Measurements from ENCODE around the gene TSC22D2. TPM values are rescaled to one million over a fixed set of nuclear protein-coding genes. Genes with fewer than 3 reads are reported as not detected.

Gene TSC22D2
- total RNA-seq, 1 donor: 13.4 TPM

DNA sequence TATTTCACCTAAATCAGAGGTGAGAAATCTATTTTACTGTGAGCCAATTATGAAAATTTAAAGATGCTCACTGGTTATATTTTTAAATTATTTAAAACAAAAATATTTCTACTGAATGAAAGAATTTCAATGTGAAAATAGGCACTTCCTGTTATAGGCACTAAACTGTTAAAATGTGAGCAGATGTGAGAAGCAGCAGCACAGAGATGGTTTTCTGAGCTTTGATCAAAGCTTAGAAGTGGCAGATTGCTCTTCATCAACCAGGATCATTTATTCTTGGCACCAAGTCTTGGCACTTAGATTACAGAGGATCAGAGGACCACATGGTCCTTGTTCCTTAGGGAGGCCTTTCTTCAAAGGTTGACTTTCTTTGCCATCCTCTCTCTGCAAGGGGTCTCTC, 18.0 kb upstream of the TSC22D2 start:
- peaks cover 16% of the 10 kb centered on the region for H3K4me1 ChIP-seq (ENCODE audit: insufficient read depth, low read length)
- no peak for DNase-seq (ENCODE audit: insufficient read length, low spot score, missing footprints)
- H3K4me2 ChIP-seq (ENCODE audit: insufficient read depth, low read length): no peak overlapping the region
- H3K4me3 ChIP-seq (ENCODE audit: insufficient read depth, low read length): no peak overlapping the region
- no peaks in the 10 kb centered on the region for H3K9me3 ChIP-seq (ENCODE audit: low read depth, low read length)
- H3K36me3 ChIP-seq (ENCODE audit: insufficient read depth, low read length): no peaks in the 10 kb centered on the region
- H3K27ac ChIP-seq (ENCODE audit: low read depth, low read length): no peak overlapping the region
- H3K27me3 ChIP-seq (ENCODE audit: insufficient read depth, low read length): no peaks in the 10 kb centered on the region
- no peaks in the 10 kb centered on the region for H3K79me2 ChIP-seq (ENCODE audit: insufficient read depth, low read length)
- H4K20me1 ChIP-seq (ENCODE audit: insufficient read depth, low read length): no peaks in the 10 kb centered on the region
- no peak overlapping the region for H2AFZ ChIP-seq (ENCODE audit: low read length)
- TF ChIP-seq, protein P1, sequence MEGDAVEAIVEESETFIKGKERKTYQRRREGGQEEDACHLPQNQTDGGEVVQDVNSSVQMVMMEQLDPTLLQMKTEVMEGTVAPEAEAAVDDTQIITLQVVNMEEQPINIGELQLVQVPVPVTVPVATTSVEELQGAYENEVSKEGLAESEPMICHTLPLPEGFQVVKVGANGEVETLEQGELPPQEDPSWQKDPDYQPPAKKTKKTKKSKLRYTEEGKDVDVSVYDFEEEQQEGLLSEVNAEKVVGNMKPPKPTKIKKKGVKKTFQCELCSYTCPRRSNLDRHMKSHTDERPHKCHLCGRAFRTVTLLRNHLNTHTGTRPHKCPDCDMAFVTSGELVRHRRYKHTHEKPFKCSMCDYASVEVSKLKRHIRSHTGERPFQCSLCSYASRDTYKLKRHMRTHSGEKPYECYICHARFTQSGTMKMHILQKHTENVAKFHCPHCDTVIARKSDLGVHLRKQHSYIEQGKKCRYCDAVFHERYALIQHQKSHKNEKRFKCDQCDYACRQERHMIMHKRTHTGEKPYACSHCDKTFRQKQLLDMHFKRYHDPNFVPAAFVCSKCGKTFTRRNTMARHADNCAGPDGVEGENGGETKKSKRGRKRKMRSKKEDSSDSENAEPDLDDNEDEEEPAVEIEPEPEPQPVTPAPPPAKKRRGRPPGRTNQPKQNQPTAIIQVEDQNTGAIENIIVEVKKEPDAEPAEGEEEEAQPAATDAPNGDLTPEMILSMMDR (IDR thresholded peaks at IDR 0.05; ENCODE audit: extremely low read depth, low read depth, low read length): no peak

DNA sequence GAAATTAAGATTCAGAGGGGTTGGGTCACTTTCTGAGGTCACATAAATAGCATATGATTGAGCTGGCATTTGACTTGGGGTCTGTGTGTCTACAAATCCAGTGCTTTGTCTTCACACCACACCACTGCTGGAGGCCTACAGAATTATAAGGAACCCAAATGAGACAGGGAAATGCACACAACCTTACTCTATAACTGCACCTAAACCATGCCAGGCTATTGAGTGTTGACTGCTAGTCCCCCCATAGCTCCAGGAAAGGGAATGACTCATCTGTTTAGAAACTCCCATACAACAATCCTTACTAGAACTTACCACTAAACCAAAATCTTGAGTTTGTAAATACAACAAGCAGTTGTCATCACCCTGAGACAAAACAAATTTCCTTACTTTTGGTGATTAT, 16.9 kb upstream of the TSC22D2 start:
- Histone ChIP-seq H3K36me3 (ENCODE audit: insufficient read depth, low read length) (no peaks in the 10 kb centered on the region), H3K4me2 (ENCODE audit: insufficient read depth, low read length) (no peak overlapping the region), H3K27me3 (ENCODE audit: insufficient read depth, low read length) (no peaks in the 10 kb centered on the region), H2AFZ (ENCODE audit: low read length) (no peak overlapping the region), H3K4me1 (ENCODE audit: insufficient read depth, low read length) (peaks cover 16% of the 10 kb centered on the region), H3K27ac (ENCODE audit: low read depth, low read length) (no peak overlapping the region), H3K9me3 (ENCODE audit: low read depth, low read length) (no peaks in the 10 kb centered on the region), H3K4me3 (ENCODE audit: insufficient read depth, low read length) (no peak overlapping the region), H4K20me1 (ENCODE audit: insufficient read depth, low read length) (no peaks in the 10 kb centered on the region), H3K79me2 (ENCODE audit: insufficient read depth, low read length) (no peaks in the 10 kb centered on the region)
- TF ChIP-seq, protein P1 (IDR thresholded peaks at IDR 0.05; ENCODE audit: extremely low read depth, low read depth, low read length): no peak
- DNase-seq (ENCODE audit: insufficient read length, low spot score, missing footprints): no peak

DNA sequence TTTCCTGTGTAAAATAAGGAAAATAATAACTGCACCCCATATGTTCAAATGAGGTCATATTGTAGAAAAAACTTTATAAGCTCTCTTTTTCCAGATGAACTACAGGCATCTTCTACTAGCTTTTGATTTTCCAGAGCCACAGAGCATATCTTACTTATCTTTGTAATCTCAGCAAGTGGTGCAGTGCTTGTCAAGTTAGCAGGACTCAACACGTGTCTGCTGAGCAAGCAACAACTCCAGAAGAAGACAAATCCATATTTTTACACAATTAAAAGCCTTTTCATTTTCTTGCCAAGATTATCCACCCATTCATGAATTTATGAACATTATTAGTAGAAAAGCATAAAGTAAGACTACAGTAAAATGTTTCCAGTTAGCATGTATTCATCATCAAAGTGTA, 14.4 kb upstream of the TSC22D2 start:
- no peak overlapping the region for H3K27ac ChIP-seq (ENCODE audit: low read depth, low read length)
- H3K4me3 ChIP-seq (ENCODE audit: insufficient read depth, low read length): no peak overlapping the region
- DNase-seq (ENCODE audit: insufficient read length, low spot score, missing footprints): no peak
- H4K20me1 ChIP-seq (ENCODE audit: insufficient read depth, low read length): no peaks in the 10 kb centered on the region
- H3K4me1 ChIP-seq (ENCODE audit: insufficient read depth, low read length): peaks cover 10% of the 10 kb centered on the region
- H3K36me3 ChIP-seq (ENCODE audit: insufficient read depth, low read length): no peaks in the 10 kb centered on the region
- no peak overlapping the region for H2AFZ ChIP-seq (ENCODE audit: low read length)
- no peaks in the 10 kb centered on the region for H3K9me3 ChIP-seq (ENCODE audit: low read depth, low read length)
- TF ChIP-seq, protein P1 (IDR thresholded peaks at IDR 0.05; ENCODE audit: extremely low read depth, low read depth, low read length): no peak
- no peaks in the 10 kb centered on the region for H3K79me2 ChIP-seq (ENCODE audit: insufficient read depth, low read length)
- H3K4me2 ChIP-seq (ENCODE audit: insufficient read depth, low read length): no peak overlapping the region
- H3K27me3 ChIP-seq (ENCODE audit: insufficient read depth, low read length): no peaks in the 10 kb centered on the region

DNA sequence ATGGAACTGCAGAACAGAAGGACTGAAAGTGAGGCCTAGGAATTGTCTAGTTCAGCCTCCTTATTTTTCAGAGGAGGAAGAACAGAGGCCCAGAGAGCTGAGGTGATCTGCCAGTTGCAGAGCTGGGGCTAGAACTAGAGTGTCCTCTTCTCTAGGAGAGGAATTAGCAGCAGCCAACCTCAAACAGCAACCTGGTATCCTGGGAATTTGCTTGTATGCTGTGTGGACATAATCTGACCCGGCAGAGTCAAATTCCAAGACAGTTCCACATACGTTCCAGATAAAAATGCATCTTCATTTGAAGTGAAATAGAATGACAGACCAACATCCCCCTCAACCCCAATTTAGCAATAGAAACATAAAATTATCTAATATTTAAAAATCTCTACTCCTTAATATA, 13.5 kb upstream of the TSC22D2 start:
- Histone ChIP-seq H3K4me1 (ENCODE audit: insufficient read depth, low read length) (peaks cover 1% of the 10 kb centered on the region), H3K4me3 (ENCODE audit: insufficient read depth, low read length) (no peak overlapping the region), H4K20me1 (ENCODE audit: insufficient read depth, low read length) (no peaks in the 10 kb centered on the region), H3K9me3 (ENCODE audit: low read depth, low read length) (no peaks in the 10 kb centered on the region), H3K79me2 (ENCODE audit: insufficient read depth, low read length) (no peaks in the 10 kb centered on the region), H2AFZ (ENCODE audit: low read length) (no peak overlapping the region), H3K27ac (ENCODE audit: low read depth, low read length) (no peak overlapping the region), H3K27me3 (ENCODE audit: insufficient read depth, low read length) (no peaks in the 10 kb centered on the region), H3K36me3 (ENCODE audit: insufficient read depth, low read length) (no peaks in the 10 kb centered on the region), H3K4me2 (ENCODE audit: insufficient read depth, low read length) (no peak overlapping the region)
- TF ChIP-seq, protein P1 (IDR thresholded peaks at IDR 0.05; ENCODE audit: extremely low read depth, low read depth, low read length): no peak
- DNase-seq (ENCODE audit: insufficient read length, low spot score, missing footprints): no peak

All from osteoblast (primary cell).